HFFc6 (cell line): Measurements from ENCODE around the gene PAM16. TPM values are rescaled to one million over a fixed set of nuclear protein-coding genes. Genes with fewer than 3 reads are reported as not detected.

Source experiments
- DNase-seq: peaks from one replicate; pipeline ENCODE4 v3.0.0-alpha.2; 2018
- H3K27ac Mint-ChIP-seq: 2 replicates; pipeline ENCODE4 v1.8.0; 2020; ENCODE audit warnings: mild to moderate bottlenecking, mixed read lengths
- H3K27me3 Mint-ChIP-seq: 2 replicates; pipeline ENCODE4 v1.8.0; 2021; ENCODE audit warnings: mild to moderate bottlenecking, moderate library complexity, mixed read lengths; ENCODE audit not compliant: insufficient read depth
- H3K36me3 Mint-ChIP-seq: 2 replicates; pipeline ENCODE4 v1.8.0; 2021; ENCODE audit warnings: low read depth, mixed read lengths
- H3K4me1 Mint-ChIP-seq: 2 replicates; pipeline ENCODE4 v1.8.0; 2020; ENCODE audit warnings: low read depth, mixed read lengths
- H3K4me3 Mint-ChIP-seq: 2 replicates; pipeline ENCODE4 v1.8.0; 2020; ENCODE audit warnings: mild to moderate bottlenecking, moderate library complexity, mixed read lengths
- H3K9me3 Mint-ChIP-seq: 2 replicates; pipeline ENCODE4 v1.8.0; 2020; ENCODE audit warnings: mild to moderate bottlenecking, mixed read lengths
- CTCF ChIP-seq: fragments of 200-600 bp; sonication (generic); IDR thresholded peaks from 2 replicates; pipeline ENCODE4 v1.5.0; 2021; ENCODE audit warnings: antibody characterized with exemption, mild to moderate bottlenecking
- total RNA-seq, 6 experiments: library from RNA; stranded (reverse); fragmentation: NEBNext Ultra II Directional; extraction: Animal tissue kit (Norgen Biotek cat#: 25700); gene quantifications; 2 replicates in 1 of 6; 3 replicates in 5 of 6; pipeline ENCODE4 v1.2.3, GENCODE V29; 2021

Gene PAM16
- total RNA-seq, 6 experiments from 2014 or later: 44.9 to 50.8 (median 46.1) TPM

- H3K36me3 Mint-ChIP-seq: no peaks in the 10 kb centered on the region
- peak; percentile 48 for DNase-seq
- peak overlapping the region; percentile 64 for H3K27ac Mint-ChIP-seq
- H3K27me3 Mint-ChIP-seq: peaks cover 33% of the 10 kb centered on the region
- no peak for TF ChIP-seq CTCF
- peaks cover 66% of the 10 kb centered on the region for H3K4me1 Mint-ChIP-seq
- peaks cover 6% of the 10 kb centered on the region; the same call in 1 of the 2 replicates for H3K9me3 Mint-ChIP-seq
- peak overlapping the region; percentile 34; the same call in 1 of the 2 replicates for H3K4me3 Mint-ChIP-seq
Observed at GRCh38 chr16:4388271-4389021, 37.3 kb upstream of the PAM16 start.

GRCh38 chr16:4387781-4388180 lies 36.7 kb upstream of the PAM16 start:
- peaks cover 6% of the 10 kb centered on the region; the same call in 1 of the 2 replicates for H3K9me3 Mint-ChIP-seq
- peaks cover 66% of the 10 kb centered on the region for H3K4me1 Mint-ChIP-seq
- no peaks in the 10 kb centered on the region for H3K36me3 Mint-ChIP-seq
- no peak overlapping the region; the same call in 1 of the 2 replicates for H3K27ac Mint-ChIP-seq
- peak overlapping the region; percentile 15; the same call in 1 of the 2 replicates for H3K4me3 Mint-ChIP-seq
- TF ChIP-seq CTCF: no peak
- H3K27me3 Mint-ChIP-seq: peaks cover 34% of the 10 kb centered on the region
- DNase-seq: no peak

DNA sequence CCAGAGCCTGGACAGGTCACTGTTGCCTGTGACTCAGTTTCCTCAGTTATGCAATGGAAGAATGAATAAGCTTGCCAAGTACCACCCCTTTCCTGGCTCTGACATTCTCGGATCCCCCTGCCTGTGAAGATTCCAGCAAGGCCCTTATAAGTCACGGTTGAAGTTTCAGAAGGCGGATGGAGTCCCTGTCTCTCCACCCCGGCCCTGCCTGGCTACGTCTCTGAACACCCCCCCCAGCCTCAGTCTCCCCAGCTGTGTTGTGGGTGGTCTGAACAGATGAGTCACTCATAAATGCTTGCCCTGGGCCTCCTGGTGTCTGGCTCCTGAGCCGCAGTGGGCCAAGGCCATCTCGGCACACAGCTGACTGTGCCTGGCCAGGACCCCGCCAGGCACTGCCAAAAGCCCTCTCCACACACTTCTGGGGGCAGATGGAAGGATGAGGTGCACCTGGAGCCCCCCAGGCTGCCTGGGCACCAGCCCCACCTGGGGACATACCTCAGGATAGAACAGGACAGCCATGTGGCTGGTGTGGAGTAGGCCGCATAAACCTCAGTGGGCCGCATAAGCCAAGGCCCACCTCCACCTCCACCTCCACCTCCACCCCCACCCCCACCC lies 35.9 kb upstream of the PAM16 start:
- TF ChIP-seq CTCF: no peak
- Mint-ChIP-seq H3K27me3 (peaks cover 35% of the 10 kb centered on the region), H3K36me3 (no peaks in the 10 kb centered on the region), H3K4me1 (peaks cover 58% of the 10 kb centered on the region), H3K4me3 (peak overlapping the region; percentile 63), H3K9me3 (peaks cover 6% of the 10 kb centered on the region; the same call in 1 of the 2 replicates), H3K27ac (peak overlapping the region; percentile 89)
- DNase-seq: peak; percentile 12

GRCh38 chr16:4386451-4386805 lies 35.3 kb upstream of the PAM16 start:
- Mint-ChIP-seq H3K27me3 (peaks cover 35% of the 10 kb centered on the region), H3K4me1 (peaks cover 57% of the 10 kb centered on the region), H3K9me3 (peaks cover 6% of the 10 kb centered on the region; the same call in 1 of the 2 replicates), H3K27ac (peak overlapping the region; percentile 89), H3K36me3 (no peaks in the 10 kb centered on the region), H3K4me3 (peak overlapping the region; percentile 63)
- peak; percentile 55 for DNase-seq
- no peak for TF ChIP-seq CTCF

DNA sequence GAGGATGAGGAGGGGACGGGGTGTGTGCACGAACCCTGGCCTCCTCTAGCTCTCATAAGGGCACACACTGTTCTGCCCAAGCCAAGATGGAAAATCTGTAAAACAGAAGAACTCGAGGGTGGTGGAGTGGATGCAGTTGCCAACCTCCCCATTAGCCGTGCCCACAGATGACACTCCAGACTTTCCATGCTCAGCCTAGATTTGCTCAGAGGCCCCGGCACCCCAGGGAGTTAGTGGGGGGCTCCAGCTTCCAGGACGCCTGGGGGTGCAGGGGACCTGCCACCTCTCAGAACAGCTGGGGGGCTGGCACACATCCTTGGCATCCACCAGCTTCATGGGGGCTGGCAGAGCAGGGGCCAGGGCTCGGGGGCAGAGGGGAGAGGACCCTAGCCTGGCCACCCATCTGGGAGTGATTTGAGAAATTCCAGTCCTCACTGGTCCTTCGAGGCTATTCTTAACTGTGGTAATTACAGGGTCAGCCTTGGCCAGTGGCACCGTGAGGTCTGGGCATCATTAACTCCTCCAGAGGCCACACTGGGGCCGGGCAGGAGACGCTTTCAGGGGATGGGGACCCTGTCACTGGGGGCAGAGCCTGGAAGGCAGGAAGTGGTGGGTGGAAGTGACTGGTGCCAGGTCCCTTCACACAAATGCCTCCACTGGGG lies 34.8 kb upstream of the PAM16 start:
- H3K27me3 Mint-ChIP-seq: peaks cover 35% of the 10 kb centered on the region
- peaks cover 6% of the 10 kb centered on the region; the same call in 1 of the 2 replicates for H3K9me3 Mint-ChIP-seq
- peak overlapping the region; percentile 45; the same call in 1 of the 2 replicates for H3K4me3 Mint-ChIP-seq
- no peak for TF ChIP-seq CTCF
- H3K36me3 Mint-ChIP-seq: no peaks in the 10 kb centered on the region
- peaks cover 57% of the 10 kb centered on the region for H3K4me1 Mint-ChIP-seq
- H3K27ac Mint-ChIP-seq: peak overlapping the region; percentile 89
- DNase-seq: peak; percentile 35
